ENCODE measurements around the gene UMAD1. TPM values are rescaled to one million over a fixed set of nuclear protein-coding genes. Genes with fewer than 3 reads are reported as not detected.

The UMAD1 gene
- total and polyA plus RNA-seq, 12 donors: 3.5 to 24.7 (median 17.0) TPM

GRCh38 chr7:7764520-7765396, 124.2 kb downstream of the UMAD1 start:
- 95% methylated on average over 3 of the region's 3 CpGs for WGBS, 2 donors
- H3K9me3 ChIP-seq: no peaks in the 10 kb centered on the region
- H3K27ac ChIP-seq: no peak overlapping the region
- no peaks in the 10 kb centered on the region for H3K27me3 ChIP-seq
- no peak for TF ChIP-seq CTCF (IDR thresholded peaks at IDR 0.05)
- no peak for DNase-seq
- H3K4me1 ChIP-seq: peaks cover 0 to 28% (median 11%) of the 10 kb centered on the region in 9 donors
- no peaks in the 10 kb centered on the region for H3K36me3 ChIP-seq
- H3K4me3 ChIP-seq: no peak overlapping the region
- ATAC-seq: no peak
- intact Hi-C loops (cut with DNase I): loop anchor here in 9 of 10 donors (5.0 to 10.0 kb wide), 5 partner anchors 77 to 530 kb away; no protein-coding TSS in a partner anchor

GRCh38 chr7:7765422-7765821, 124.9 kb downstream of the UMAD1 start:
- no peak for DNase-seq
- H3K4me3 ChIP-seq: no peak overlapping the region
- H3K36me3 ChIP-seq: no peaks in the 10 kb centered on the region
- no peaks in the 10 kb centered on the region for H3K27me3 ChIP-seq
- ATAC-seq: no peak
- peaks cover 0 to 28% (median 11%) of the 10 kb centered on the region in 9 donors for H3K4me1 ChIP-seq
- H3K9me3 ChIP-seq: no peaks in the 10 kb centered on the region
- TF ChIP-seq CTCF (IDR thresholded peaks at IDR 0.05): no peak
- H3K27ac ChIP-seq: no peak overlapping the region
- intact Hi-C loops (cut with DNase I): loop anchor here in 6 of 10 donors (10.0 kb wide), 3 partner anchors 449 to 529 kb away; no protein-coding TSS in a partner anchor

DNA sequence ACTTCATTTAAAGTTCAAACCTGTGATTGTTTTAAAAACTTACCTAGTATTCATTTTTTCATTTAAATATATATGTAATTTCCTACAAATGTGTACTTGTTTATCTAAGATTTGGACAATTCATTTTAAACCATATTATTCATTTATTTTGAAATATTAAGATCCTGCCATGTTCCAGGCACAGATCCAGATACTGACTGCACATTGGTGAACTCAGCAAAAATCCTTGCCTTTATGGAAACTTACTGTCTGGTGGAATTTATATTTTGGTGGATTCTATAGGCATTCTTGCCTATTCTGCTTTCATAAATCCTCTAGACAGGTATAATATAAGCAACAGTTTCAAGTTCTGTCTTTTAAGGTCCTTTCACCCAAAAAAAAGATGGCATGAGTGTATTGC, 126.1 kb downstream of the UMAD1 start:
- intact Hi-C loops (cut with DNase I): loop anchor here in 6 of 10 donors (10.0 kb wide), 3 partner anchors 448 to 528 kb away; no protein-coding TSS in a partner anchor
- H3K4me3 ChIP-seq: no peak overlapping the region
- no peak overlapping the region for H3K27ac ChIP-seq
- DNase-seq: no peak
- no peak for TF ChIP-seq CTCF (IDR thresholded peaks at IDR 0.05)
- ATAC-seq: no peak
- H3K36me3 ChIP-seq: no peaks in the 10 kb centered on the region
- H3K4me1 ChIP-seq: peaks cover 0 to 15% (median 2%) of the 10 kb centered on the region in 9 donors
- no peaks in the 10 kb centered on the region for H3K9me3 ChIP-seq
- no peaks in the 10 kb centered on the region for H3K27me3 ChIP-seq

GRCh38 chr7:7768977-7769709, 128.6 kb downstream of the UMAD1 start:
- Histone ChIP-seq H3K27me3 (no peaks in the 10 kb centered on the region), H3K27ac (no peak overlapping the region), H3K4me3 (no peak overlapping the region), H3K4me1 (peaks cover 0 to 8% (median 0%) of the 10 kb centered on the region in 9 donors), H3K36me3 (no peaks in the 10 kb centered on the region), H3K9me3 (no peaks in the 10 kb centered on the region)
- no peak for ATAC-seq
- no peak for TF ChIP-seq CTCF (IDR thresholded peaks at IDR 0.05)
- WGBS, 2 donors: 84 to 87% methylated on average over 5 of the region's 5 CpGs
- no peak for DNase-seq
- intact Hi-C loops (cut with DNase I): loop anchor here in 6 of 10 donors (10.0 kb wide), 3 partner anchors 446 to 526 kb away; no protein-coding TSS in a partner anchor
